Anterior cingulate cortex (tissue), 58 donors: ENCODE data around the gene GFAP.
A peak's percentile ranks its signal among the peaks of the same experiment; 100 is the strongest.

ENCODE experiments used
- DNase-seq, 58 donors: peaks; one replicate each; lab custom pipeline; 2025; lab: John Stamatoyannopoulos, UW

Gene GFAP

DNA sequence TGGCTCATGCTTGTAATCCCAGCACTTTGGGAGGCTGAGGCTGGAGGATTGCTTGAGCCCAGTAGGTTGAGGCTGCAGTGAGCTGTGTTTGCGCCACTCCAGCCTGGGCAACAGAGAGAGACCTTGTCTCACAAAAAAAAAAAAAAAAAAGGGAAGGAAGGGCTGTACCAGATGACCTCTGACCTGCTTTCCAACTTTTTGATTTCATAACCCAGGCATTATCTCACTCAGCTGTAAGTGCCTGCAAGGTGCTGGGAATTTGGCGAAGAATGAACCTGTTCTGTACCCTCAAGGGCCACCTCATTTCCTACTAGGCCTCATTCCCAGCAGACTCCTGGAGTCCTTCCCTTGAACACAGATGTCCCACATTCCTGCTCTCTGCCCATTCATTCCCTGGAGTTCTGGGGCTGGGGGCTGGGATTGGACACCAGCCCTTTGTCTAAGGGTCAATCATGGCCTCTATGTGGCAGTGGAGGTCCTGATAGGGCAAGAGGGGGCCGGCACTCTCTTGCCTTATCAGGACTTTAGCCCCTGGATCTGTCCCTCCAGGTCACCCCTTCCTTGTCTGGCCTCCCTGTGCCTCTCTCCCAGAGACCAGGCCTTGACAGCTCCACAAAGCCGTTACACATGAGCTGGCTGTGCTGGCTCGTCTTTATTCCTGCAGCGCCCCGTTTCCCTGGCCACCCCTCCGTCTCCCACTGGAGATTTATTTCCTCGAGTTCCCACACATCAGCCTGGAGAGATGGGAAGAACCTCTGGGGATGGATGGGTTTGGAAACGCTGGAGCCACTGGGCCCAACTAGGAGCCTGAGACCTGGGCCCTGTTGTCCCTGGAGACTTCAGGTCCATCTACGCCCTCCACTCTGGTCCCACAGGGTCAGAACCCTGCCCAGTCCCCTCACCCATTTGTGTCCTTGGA is 821 bp upstream of the GFAP start:
- DNase-seq, result peak in 11 of 58 donors; percentile 46 to 81 (median 70)

DNA sequence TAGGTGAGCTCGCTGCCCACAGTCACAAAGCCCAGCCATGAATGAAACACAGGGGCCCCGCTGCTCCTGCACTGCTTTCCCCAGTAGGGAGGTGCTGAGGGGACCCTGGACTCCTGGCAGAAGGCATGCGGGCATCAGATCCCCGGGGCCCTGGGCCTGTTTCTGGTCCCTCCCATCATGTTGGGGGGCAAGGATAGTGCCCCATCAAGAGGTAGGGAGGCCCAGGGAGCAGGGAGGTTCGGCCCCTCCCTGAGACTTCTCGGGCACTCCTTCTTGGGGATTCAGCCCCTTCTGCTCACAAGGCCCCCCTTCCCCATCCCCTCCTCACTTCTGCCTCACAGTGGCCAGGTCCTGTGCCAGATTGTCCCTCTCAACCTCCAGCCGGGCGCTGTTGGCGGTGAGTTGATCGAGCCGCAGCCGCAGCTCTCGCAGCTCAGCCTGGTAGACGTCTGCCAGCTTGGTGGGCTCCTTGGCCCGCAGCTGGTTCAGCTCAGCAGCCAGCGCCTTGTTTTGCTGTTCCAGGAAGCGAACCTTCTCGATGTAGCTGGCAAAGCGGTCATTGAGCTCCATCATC is 515 bp downstream of the GFAP start:
- peak in 1 of 58 donors; percentile 46 for DNase-seq

DNA sequence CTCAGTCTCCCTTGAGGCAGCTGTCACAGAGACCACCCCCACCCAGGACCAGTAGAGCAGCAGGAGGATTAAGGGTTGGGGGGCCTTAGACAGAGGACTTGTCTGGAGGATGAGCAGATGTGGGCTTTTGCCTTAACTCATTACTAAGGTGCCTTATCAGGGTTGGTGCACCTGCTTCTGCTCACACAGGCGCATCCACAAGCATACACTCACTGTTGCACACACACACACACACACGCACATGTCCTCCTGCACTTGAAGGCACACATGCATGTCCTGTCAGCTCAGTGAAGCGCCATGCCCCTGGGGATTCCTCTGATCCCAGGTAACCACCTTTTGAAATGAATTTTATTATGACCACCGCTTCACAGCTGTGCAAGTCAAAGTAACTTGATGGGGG is 1.2 kb downstream of the GFAP start:
- no peak for DNase-seq

DNA sequence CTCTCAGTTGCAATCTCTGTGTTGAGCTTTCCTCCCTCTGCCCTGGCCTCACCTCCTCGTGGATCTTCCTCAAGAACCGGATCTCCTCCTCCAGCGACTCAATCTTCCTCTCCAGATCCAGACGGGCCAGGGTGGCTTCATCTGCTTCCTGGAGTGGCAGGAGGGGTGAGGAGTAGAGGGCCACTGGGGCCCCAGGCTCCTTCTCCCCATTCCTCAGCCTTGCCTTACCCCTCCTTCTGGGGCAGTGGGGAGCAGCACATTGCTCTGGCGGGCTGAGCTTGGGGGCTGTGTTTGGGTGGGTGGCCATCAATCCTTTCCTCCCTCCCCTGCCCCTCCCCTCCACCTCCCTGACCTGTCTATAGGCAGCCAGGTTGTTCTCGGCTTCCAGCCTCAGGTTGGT is 1.6 kb downstream of the GFAP start:
- peak in 2 of 58 donors; percentile 39 to 52 for DNase-seq

DNA sequence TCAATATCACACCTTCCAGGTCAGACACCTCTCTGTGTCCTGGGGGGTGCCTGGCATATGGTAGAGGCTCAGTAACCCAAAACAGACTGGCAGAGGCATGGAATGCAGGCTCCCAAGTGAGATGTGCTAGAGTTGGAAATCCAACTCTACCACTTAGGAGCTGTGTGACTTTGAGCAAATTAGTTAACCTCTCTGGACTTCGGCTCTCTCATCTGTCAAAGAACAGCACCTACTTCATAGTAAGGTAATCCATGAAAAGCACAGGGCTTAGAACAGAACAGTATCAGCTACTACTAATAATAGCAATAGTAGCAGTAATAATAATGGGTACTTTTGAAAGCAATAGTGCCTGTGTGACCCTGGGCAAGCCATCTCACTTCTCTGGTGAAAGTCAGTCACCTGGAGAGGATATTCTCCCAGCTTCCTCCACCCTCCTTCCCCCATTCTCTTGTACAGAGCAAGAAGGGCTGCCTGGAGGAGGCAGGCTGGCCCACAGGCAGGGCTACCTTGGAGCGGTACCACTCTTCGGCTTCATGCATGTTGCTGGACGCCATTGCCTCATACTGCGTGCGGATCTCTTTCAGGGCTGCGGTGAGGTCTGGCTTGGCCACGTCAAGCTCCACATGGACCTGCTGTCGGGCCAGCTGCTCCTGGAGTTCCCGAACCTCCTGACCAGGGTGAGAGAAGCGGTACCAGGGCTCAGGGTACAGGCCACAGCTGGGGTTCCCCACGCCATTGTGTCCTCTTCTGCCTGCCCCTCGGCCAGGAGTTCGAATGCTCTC is 2.3 kb downstream of the GFAP start:
- peak in 4 of 58 donors; percentile 30 to 65 (median 38) for DNase-seq

DNA sequence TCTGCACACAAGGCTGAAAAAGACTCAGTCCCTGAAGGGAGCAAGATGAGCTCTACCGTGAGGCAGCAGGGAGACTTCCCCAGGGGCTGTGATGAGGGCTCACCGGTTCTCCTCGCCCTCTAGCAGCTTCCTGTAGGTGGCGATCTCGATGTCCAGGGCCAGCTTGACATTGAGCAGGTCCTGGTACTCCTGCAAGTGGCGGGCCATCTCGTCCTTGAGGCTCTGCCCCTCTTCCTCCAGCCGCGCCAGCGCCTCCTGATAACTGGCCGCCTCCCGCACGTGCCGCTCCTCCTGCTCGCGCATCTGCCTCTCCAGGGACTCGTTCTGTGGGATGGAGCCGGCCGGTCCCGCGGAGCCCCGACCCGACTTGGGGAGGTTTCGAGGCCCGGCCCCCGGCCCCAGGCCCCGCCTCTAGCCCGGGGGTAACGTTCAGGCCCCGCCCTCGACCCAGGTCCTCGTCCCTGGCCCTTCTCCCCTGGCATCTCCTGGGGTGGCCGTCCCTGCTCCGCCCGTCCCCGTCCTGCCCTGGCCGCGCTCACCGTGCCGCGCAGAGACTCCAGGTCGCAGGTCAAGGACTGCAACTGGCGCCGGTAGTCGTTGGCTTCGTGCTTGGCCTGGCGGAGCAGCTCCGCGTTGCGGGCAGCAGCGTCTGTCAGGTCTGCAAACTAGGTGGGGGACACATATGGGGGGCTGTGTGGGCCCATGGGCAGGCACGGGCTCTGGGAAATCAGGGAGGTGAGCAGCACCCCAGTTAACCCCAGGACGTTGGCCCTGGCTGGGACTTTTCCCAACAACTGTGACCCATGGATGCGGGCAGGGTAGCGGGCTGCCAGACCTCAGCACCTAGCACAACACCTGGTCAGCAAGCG is 3.9 kb downstream of the GFAP start:
- DNase-seq, result peak in 18 of 58 donors; percentile 29 to 91 (median 54)

DNA sequence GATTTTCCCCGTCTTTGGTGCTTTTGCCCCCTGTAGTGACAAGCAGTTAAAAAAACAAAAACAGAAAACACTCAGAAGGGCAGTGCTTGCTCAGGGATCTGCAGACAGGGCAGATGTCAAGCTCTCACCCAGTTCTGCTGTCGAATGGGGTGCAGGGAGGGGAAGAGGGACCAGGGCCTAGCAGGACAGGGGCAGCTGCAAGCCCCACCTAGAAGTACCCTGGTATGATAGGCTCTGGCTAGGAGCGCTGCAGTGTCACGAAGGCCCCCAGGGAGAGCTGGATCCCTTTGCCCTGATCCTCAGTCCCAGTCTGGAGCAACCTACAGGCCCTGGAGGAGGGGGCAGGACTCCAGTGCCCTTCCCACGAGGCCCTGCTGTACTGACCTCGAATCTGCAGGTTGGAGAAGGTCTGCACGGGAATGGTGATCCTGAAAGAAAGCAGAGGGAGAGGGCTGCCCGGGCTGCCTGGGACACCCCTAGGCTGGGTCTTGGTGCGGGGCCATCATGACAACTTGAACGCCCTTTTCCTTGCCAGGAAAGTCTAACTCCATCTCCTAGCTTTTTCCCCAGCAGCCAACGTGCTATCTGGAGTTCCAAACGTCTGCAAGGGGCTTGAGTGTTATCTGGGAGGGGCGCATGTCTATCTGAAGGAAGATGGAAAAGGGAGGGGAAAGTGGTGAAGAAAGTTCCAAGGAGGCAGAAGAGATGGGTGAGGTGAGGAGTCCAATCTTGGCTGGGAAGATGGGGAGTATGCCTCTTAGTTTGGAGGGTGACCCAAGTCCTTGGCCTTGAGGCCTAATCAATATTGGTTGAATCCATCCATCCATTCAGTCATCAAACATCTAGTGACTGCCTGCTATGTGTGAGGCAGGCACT is 4.8 kb downstream of the GFAP start:
- no peak for DNase-seq

DNA sequence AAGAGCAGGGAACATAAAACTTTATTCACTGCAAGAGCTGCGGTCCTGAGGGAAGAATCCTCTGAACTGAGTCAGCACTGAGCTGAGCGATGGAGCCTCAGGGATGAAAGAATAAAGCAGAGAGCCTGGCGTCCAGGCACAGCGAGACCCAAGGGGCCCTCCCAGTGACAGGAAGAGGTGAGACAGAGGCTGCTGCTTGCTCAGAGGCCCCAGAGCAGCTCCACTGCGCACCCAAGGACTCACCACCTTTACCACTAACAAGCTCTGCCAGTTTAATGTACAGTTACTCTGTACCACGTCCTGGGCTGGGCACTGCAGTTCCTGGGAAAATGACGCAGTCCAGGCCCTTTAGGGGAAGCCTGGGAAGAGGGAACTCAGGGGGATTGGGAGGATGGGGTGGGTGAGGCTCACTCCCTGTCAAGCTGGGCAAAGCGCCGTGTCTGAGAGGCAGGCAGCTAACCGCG is 5.6 kb downstream of the GFAP start:
- no peak for DNase-seq

DNA sequence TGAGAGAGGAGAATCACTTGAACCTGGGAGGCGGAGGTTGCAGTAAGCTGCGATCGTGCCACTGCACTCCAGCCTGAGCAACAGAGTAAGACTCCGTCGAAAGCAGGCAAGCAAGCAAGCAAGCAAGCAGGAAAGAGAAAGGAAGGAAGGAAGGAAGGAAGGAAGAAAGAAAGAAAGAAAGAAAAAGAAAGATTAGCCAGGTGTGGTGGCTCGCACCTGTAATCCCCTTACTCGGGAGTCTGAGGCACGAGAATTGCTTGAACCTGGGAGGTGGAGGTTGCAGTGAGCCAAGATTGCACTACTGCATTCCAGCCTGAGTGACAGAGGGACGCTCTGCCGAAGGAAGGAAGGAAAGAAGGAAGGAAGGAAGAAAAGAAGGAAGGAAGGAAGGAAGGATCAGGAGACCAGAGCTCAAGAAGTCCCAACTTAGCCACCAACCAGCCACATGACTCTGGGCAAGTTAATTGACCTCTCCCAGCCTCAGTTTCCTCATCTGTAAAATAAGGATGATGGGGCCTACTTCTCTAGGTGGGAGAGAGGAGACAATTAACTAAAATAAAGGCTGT is 6.5 kb downstream of the GFAP start:
- DNase-seq, result no peak

DNA sequence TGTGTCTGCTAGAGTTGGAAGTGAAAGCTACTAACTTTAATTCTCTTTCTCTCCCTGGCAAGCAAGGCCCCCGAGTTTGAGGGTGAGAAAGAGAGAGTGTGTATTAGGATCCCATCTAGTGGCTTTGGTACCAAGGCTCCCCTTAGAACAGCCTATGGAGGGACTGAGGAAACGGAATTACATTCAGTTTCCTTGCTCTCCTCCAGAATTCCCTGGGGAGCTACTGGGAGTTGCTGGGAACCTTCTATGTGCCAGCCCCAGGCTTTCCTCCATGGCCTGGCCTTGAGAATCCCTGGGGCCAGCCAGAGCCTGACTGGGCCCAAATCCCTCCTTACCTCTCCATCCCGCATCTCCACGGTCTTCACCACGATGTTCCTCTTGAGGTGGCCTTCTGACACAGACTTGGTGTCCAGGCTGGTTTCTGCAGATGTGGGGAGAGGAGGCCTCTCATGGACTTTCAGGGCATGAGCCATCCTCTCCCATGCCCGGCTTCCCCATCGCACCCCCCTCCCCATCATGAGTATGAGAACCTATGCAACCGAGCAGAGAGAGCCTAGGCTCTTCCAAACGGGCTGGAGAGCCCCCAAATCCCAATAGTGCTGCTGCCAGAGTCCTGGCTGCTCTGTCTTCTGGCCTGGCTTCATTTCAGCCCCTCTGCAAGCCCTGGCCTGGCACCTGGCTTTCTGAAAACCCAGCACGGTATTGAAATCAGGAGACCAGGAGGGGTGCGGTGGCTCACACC is 7.4 kb downstream of the GFAP start:
- peak in 3 of 58 donors; percentile 32 to 60 (median 49) for DNase-seq

DNA sequence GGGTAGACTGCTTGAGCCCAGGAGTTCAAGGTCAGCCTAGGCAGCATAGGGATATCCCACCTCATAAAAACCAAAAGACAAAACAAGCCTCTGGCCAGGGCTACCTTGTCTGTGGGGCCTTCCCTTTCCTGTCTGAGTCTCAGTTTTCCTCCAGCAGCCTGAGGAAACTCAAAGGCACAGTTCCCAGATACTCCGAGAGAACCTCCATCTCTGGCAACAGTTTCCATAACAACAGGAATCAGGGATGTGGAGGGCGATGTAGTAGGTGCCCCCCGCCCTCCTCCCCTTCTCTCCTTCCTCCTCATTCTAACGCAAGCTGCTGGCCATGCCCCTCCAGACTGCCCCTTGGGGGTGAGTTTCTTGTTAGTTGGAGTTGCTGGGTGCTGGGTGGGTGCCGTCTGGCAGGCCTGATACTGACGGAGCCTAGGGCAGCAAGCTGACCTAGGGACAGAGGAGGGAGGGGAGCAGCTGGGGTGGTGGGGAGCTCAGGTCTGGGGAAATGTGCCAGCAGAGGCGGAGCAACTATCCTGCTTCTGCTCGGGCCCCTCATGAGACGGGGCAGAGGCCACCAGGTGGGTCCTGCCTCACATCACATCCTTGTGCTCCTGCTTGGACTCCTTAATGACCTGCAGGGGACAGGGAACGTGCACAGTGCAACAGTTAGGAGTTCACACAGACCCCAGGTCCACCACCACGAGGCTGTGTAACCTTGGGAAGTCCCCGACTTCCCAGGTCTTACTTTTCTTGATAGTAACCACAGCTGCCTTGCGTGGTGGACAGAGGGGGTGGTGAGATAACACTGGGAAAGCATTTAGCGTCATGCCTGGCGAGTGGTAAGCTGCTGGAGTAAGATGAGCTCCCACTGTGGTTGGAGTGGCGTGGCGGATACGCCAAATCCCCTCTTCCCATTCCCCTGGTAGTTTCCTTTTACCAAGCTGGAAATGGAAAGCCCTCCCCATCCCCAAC is 8.3 kb downstream of the GFAP start:
- peak in 2 of 58 donors; percentile 65 to 74 for DNase-seq

DNA sequence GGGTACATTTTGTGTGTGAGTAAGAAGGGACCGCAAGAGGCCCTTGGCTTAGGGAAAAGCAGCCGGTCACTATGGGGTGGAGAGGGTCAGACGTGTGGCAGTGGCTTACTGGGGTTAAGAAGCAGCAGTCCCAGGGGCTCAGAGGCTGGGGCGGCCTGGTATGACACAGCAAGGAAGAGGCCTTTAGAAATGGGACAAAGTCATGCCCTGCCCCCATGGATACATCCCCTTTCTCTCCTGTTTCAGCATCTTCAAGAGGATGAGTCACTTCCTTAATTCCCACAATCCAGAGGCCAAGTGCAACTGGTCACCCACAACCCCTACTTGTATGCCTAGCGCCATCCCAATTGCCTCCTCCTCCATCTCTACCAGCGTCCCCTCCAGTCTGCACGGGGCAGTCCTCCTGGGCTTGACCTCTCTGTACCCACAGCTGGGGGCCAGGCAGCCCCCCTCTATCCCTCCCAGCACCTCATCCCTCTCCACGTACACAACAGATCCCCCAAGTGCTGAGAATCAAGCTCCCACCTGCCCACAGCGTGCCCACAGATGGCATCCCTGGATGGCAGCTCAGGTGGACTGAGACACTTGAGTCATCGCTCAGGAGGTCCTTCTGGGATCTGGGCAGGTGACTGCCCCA is 9.2 kb downstream of the GFAP start:
- DNase-seq, result peak in 3 of 58 donors; percentile 33 to 71 (median 66)

DNA sequence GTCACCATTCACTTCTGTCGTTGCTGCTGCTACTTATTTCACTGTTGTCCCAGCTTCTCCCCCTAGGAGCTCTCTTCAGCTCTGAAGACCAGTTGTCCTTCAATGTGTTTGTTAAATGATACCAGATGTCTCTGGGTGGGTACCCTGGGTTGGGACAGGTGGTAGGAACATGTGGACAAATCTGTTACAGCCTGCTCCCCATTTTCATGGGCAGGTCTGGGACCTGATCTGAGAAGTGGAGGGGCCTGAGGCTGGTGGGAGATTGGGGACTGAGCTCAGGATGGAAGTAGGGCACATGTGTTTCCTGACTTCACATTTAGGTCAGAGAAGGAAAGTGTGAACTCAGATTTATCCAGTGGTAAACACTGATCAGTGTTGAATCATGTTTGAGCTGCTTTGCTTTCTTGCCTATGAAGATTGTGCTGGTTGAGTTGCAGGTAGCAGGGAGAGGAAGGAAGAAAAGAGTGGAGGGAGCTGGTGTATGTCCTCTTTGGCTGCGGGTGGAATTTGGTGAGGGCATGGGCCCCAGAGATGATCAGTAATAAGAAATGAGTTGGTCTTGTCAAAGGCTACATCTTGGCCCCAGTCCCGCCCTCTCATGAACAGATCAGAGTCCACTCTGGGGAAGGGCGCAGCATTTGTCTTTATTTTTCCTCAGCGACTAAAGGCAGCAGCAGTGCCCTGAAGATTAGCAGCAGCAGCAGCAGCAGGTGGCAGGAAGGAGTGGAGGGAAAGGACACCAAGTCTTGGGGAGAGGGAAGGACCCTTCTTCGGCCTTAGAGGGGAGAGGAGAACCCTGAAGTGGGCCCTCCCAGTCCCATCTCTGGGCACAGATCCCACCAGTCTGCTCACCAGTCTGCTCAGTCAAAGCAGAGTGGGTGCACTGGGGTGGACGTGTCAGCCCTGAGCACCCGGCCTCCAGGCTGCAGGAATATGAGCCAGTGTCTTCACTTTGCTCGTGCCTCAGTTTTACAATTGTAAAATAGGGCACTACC is 10.0 kb downstream of the GFAP start:
- DNase-seq, result peak in 4 of 58 donors; percentile 62 to 77 (median 71)
